H1 (cell line): ENCODE measurements around the gene MBLAC2. TPM values are rescaled to one million over a fixed set of nuclear protein-coding genes. Genes with fewer than 3 reads are reported as not detected.

Source experiments
- CHD7 ChIP-seq: fragments of 300-600 bp; sonication (generic); IDR thresholded peaks from 2 replicates; pipeline ENCODE4 v1.7.1; 2012; ENCODE audit warnings: low read length, moderate library complexity, mild to moderate bottlenecking, inconsistent platforms; ENCODE audit not compliant: insufficient replicate concordance
- TAF1 ChIP-seq: IDR thresholded peaks from 2 replicates; pipeline ENCODE4 v1.6.1; 2011; ENCODE audit warnings: mild to moderate bottlenecking, low read depth, low read length
- ZNF274 ChIP-seq: IDR thresholded peaks from 2 replicates; pipeline ENCODE4 v1.7.0; 2012; ENCODE audit warnings: low read length, borderline replicate concordance; ENCODE audit errors: extremely low read depth
- polyA plus RNA-seq, 7 experiments: library from polyadenylated mRNA; depleted of rRNA in 3 of 7; stranded (reverse) in 5 of 7; unstranded in 2 of 7; fragments of >200 nt in 5 of 7; fragments of 200-250 nt in 2 of 7; gene quantifications; 1 replicate in 5 of 7; 2 replicates in 1 of 7; 4 replicates in 1 of 7; pipeline versions ENCODE4 v1.2.1 to v1.2.3, GENCODE V29; 2011 to 2013; ENCODE audit warnings: missing spikeins in 2 of 7, mixed read lengths in 2 of 7
- total RNA-seq: library from RNA; stranded (reverse); fragmentation: NEBNext Ultra II Directional; extraction: Animal tissue kit (Norgen Biotek cat#: 25700); gene quantifications from 2 replicates; pipeline ENCODE4 v1.2.1, GENCODE V29; 2021
- TF ChIP-seq, protein P1 (sequence below): IDR thresholded peaks from 2 replicates; pipeline ENCODE4 v1.6.1; 2012; ENCODE audit warnings: inconsistent platforms

The MBLAC2 gene
- total and polyA plus RNA-seq, 2 of the 8 experiments (the other 6 are each of a cell fraction or from before 2014, with no cell fraction given): 2.8 to 6.7 TPM

GRCh38 chr5:90473396-90474234 lies 956 bp downstream of the MBLAC2 start (continued):
- TF ChIP-seq, protein P1, sequence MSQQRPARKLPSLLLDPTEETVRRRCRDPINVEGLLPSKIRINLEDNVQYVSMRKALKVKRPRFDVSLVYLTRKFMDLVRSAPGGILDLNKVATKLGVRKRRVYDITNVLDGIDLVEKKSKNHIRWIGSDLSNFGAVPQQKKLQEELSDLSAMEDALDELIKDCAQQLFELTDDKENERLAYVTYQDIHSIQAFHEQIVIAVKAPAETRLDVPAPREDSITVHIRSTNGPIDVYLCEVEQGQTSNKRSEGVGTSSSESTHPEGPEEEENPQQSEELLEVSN: peak; percentile 85
- no peak for TF ChIP-seq CHD7
- peak; percentile 33; the same call in 1 of the 2 replicates for TF ChIP-seq TAF1
- no peak for TF ChIP-seq ZNF274
